Esophagus squamous epithelium (tissue), 4 donors: Measurements from ENCODE around the gene REX1BD.

Source experiments
- CTCF ChIP-seq, 6 experiments: fragments of 450-650 bp in 4 of 6; fragments of 200-600 bp in 2 of 6; sonication (generic) in 2 of 6; IDR thresholded peaks; one replicate each; pipeline ENCODE4 v1.5.1; 2016 to 2019; ENCODE audit warnings: antibody characterized with exemption in 6 of 6, mild to moderate bottlenecking in 4 of 6, moderate library complexity in 4 of 6
- POLR2A ChIP-seq, 4 donors: fragments of 450-650 bp; IDR thresholded peaks; one replicate each; pipeline ENCODE4 v1.6.1; 2017; ENCODE audit warnings: antibody characterized with exemption in 4 of 4, mild to moderate bottlenecking in 4 of 4, moderate library complexity in 3 of 4

- TF ChIP-seq CTCF (IDR thresholded peaks at IDR 0.05) (no peak), POLR2A (IDR thresholded peaks at IDR 0.05) (no peak)
Observed at GRCh38 chr19:18607226-18608101, 18.9 kb downstream of the REX1BD start.
